ENCODE results near the gene LPCAT2. TPM values are rescaled to one million over a fixed set of nuclear protein-coding genes. Genes with fewer than 3 reads are reported as not detected.

LPCAT2 gene
- polyA plus RNA-seq, 1 donor from 2014 or later, result 0.59 TPM

DNA sequence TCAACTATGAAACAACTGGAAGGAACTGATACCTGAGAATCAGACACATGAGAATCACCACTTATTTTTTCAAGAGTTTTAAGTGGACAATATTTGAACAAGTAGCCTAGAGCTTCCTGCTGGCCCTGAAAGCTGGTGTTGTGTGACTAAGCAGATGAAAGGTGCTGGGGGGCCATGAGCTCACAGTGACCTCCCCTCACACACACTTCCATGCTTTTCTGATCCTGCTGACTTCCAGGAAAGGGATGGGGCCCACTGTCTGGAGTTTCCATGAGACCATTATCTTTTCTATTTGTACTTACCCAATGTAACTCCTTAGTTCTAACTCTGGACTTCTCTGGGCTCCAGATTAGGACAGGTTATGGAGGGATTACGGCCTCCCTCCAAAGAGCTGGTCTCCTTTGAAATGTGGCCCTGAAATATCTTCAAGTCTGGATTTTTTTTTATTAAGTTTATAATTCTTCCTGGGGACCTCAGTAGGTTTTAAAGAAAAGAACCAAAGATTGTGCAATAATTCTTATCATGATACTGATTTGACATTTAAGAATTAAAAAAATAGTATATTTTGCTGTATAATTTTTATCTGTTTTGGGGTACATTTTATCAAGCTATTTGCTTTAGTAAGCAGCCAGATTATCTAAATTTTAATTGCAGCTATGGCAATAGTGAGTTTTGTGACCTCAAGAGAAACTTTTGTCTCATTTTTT lies 62.5 kb downstream of the LPCAT2 start:
- Histone ChIP-seq H3K9ac (ENCODE audit: low read length) (no peak overlapping the region), H3K36me3 (ENCODE audit: insufficient read depth, low read length) (no peaks in the 10 kb centered on the region), H3K9me2 (ENCODE audit: insufficient read depth, low read length) (no peaks in the 10 kb centered on the region), H3K4me3 (ENCODE audit: low read length) (no peak overlapping the region), H3K79me2 (replicated peaks; ENCODE audit: insufficient read depth, low read length) (no peaks in the 10 kb centered on the region), H3K27ac (ENCODE audit: low read length) (no peak overlapping the region), H3K4me2 (ENCODE audit: low read length) (no peak overlapping the region), H4K20me1 (ENCODE audit: insufficient read depth) (no peaks in the 10 kb centered on the region), H2AFZ (ENCODE audit: low read depth, low read length) (no peak overlapping the region), H3F3A (ENCODE audit: insufficient read depth, low read length, poor library complexity, severe bottlenecking) (no peaks in the 10 kb centered on the region), H3K27me3 (ENCODE audit: insufficient read depth, low read depth, low read length) (no peaks in the 10 kb centered on the region), H3K9me3 (ENCODE audit: low read length) (no peaks in the 10 kb centered on the region)
- TF ChIP-seq, protein P1, sequence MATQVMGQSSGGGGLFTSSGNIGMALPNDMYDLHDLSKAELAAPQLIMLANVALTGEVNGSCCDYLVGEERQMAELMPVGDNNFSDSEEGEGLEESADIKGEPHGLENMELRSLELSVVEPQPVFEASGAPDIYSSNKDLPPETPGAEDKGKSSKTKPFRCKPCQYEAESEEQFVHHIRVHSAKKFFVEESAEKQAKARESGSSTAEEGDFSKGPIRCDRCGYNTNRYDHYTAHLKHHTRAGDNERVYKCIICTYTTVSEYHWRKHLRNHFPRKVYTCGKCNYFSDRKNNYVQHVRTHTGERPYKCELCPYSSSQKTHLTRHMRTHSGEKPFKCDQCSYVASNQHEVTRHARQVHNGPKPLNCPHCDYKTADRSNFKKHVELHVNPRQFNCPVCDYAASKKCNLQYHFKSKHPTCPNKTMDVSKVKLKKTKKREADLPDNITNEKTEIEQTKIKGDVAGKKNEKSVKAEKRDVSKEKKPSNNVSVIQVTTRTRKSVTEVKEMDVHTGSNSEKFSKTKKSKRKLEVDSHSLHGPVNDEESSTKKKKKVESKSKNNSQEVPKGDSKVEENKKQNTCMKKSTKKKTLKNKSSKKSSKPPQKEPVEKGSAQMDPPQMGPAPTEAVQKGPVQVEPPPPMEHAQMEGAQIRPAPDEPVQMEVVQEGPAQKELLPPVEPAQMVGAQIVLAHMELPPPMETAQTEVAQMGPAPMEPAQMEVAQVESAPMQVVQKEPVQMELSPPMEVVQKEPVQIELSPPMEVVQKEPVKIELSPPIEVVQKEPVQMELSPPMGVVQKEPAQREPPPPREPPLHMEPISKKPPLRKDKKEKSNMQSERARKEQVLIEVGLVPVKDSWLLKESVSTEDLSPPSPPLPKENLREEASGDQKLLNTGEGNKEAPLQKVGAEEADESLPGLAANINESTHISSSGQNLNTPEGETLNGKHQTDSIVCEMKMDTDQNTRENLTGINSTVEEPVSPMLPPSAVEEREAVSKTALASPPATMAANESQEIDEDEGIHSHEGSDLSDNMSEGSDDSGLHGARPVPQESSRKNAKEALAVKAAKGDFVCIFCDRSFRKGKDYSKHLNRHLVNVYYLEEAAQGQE (IDR thresholded peaks at IDR 0.05; ENCODE audit: borderline replicate concordance), result no peak
- TF ChIP-seq RAD21 (conservative IDR thresholded peaks at IDR 0.05), result no peak
- no peak for TF ChIP-seq MXI1 (conservative IDR thresholded peaks at IDR 0.05; ENCODE audit: poor library complexity, severe bottlenecking)
- TF ChIP-seq, protein P2, sequence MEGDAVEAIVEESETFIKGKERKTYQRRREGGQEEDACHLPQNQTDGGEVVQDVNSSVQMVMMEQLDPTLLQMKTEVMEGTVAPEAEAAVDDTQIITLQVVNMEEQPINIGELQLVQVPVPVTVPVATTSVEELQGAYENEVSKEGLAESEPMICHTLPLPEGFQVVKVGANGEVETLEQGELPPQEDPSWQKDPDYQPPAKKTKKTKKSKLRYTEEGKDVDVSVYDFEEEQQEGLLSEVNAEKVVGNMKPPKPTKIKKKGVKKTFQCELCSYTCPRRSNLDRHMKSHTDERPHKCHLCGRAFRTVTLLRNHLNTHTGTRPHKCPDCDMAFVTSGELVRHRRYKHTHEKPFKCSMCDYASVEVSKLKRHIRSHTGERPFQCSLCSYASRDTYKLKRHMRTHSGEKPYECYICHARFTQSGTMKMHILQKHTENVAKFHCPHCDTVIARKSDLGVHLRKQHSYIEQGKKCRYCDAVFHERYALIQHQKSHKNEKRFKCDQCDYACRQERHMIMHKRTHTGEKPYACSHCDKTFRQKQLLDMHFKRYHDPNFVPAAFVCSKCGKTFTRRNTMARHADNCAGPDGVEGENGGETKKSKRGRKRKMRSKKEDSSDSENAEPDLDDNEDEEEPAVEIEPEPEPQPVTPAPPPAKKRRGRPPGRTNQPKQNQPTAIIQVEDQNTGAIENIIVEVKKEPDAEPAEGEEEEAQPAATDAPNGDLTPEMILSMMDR (IDR thresholded peaks at IDR 0.05; ENCODE audit: poor library complexity, severe bottlenecking), result no peak
- TF ChIP-seq EP300 (conservative IDR thresholded peaks at IDR 0.05; ENCODE audit: poor library complexity, severe bottlenecking), result no peak
- TF ChIP-seq SMC3 (conservative IDR thresholded peaks at IDR 0.05; ENCODE audit: poor library complexity), result no peak
- TF ChIP-seq EZH2 (IDR thresholded peaks at IDR 0.05; ENCODE audit: borderline replicate concordance, insufficient read depth, low read length, poor library complexity, severe bottlenecking), result no peak
- TF ChIP-seq TAF1 (IDR thresholded peaks at IDR 0.05; ENCODE audit: low read depth), result no peak

DNA sequence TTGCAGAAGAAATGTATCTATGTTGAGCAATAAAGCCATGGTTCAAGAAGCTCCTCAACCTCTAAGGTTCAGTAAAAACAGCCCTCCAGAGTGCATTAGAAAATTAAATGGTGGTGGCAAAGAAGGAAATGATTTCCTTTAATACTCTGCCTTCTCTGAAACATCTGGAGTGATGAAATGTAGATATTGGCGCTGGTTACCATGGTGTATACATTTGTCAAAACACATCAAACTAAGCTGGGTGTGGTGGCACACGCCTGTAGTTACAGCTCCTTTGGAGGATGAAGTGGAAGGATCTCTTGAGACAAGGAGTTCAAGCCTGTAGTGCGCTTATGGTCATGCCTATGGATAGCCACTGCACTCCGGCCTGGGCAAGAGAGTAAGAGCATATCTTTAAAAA lies 63.6 kb downstream of the LPCAT2 start:
- Histone ChIP-seq H3K36me3 (ENCODE audit: insufficient read depth, low read length) (no peaks in the 10 kb centered on the region), H2AFZ (ENCODE audit: low read depth, low read length) (no peak overlapping the region), H3K79me2 (replicated peaks; ENCODE audit: insufficient read depth, low read length) (no peaks in the 10 kb centered on the region), H3F3A (ENCODE audit: insufficient read depth, low read length, poor library complexity, severe bottlenecking) (no peaks in the 10 kb centered on the region), H3K9me2 (ENCODE audit: insufficient read depth, low read length) (no peaks in the 10 kb centered on the region), H3K4me3 (ENCODE audit: low read length) (no peak overlapping the region), H3K9ac (ENCODE audit: low read length) (no peak overlapping the region), H3K27ac (ENCODE audit: low read length) (no peak overlapping the region), H3K9me3 (ENCODE audit: low read length) (no peaks in the 10 kb centered on the region), H3K4me2 (ENCODE audit: low read length) (no peak overlapping the region), H3K27me3 (ENCODE audit: insufficient read depth, low read depth, low read length) (no peaks in the 10 kb centered on the region), H4K20me1 (ENCODE audit: insufficient read depth) (no peaks in the 10 kb centered on the region)
- TF ChIP-seq, protein P2 (IDR thresholded peaks at IDR 0.05; ENCODE audit: poor library complexity, severe bottlenecking), result no peak
- no peak for TF ChIP-seq RAD21 (conservative IDR thresholded peaks at IDR 0.05)
- TF ChIP-seq MXI1 (conservative IDR thresholded peaks at IDR 0.05; ENCODE audit: poor library complexity, severe bottlenecking), result no peak
- TF ChIP-seq, protein P1 (IDR thresholded peaks at IDR 0.05; ENCODE audit: borderline replicate concordance), result no peak
- TF ChIP-seq POLR2AphosphoS5 (IDR thresholded peaks at IDR 0.05), result no peak
- TF ChIP-seq EP300 (conservative IDR thresholded peaks at IDR 0.05; ENCODE audit: poor library complexity, severe bottlenecking), result no peak
- no peak for TF ChIP-seq TAF1 (IDR thresholded peaks at IDR 0.05; ENCODE audit: low read depth)
- no peak for TF ChIP-seq SMC3 (conservative IDR thresholded peaks at IDR 0.05; ENCODE audit: poor library complexity)
- no peak for TF ChIP-seq EZH2 (IDR thresholded peaks at IDR 0.05; ENCODE audit: borderline replicate concordance, insufficient read depth, low read length, poor library complexity, severe bottlenecking)

Measured in neural cell (in vitro differentiated cells).